Peyer's patch (tissue), 4 donors: ENCODE data around the gene ITCH. TPM values are rescaled to one million over a fixed set of nuclear protein-coding genes. Genes with fewer than 3 reads are reported as not detected.
A peak's percentile ranks its signal among the peaks of the same experiment; 100 is the strongest.

Experiments used
- DNase-seq, 3 donors: peaks; one replicate each; pipeline ENCODE4 v3.0.0-alpha.2; 2017 to 2019
- H3K27ac ChIP-seq, 4 donors: fragments of 200-600 bp; sonication (generic); one replicate each; pipeline ENCODE4 v1.5.1; 2016 to 2019
- H3K27me3 ChIP-seq, 2 donors: fragments of 200-600 bp; sonication (generic); one replicate each; pipeline ENCODE4 v1.5.1; 2019
- H3K36me3 ChIP-seq, 3 donors: fragments of 200-600 bp; sonication (generic); one replicate each; pipeline ENCODE4 v1.5.1; 2016 to 2019
- H3K4me1 ChIP-seq, 4 donors: fragments of 200-600 bp; sonication (generic); one replicate each; pipeline ENCODE4 v1.5.1; 2016 to 2019
- H3K4me3 ChIP-seq, 4 donors: fragments of 200-600 bp; sonication (generic); 1 replicate in 3 of 4; 2 replicates in 1 of 4; pipeline ENCODE4 v1.5.1; 2016 to 2019; ENCODE audit warnings: mild to moderate bottlenecking in 1 of 4
- H3K9me3 ChIP-seq, 4 donors: fragments of 200-600 bp; sonication (generic); one replicate each; pipeline ENCODE4 v1.5.1; 2016 to 2019; ENCODE audit warnings: mild to moderate bottlenecking in 1 of 4
- CTCF ChIP-seq, 6 experiments: fragments of 450-650 bp in 4 of 6; fragments of 200-600 bp in 2 of 6; sonication (generic) in 1 of 6; IDR thresholded peaks; one replicate each; pipeline ENCODE4 v1.5.1; 2017 to 2019; ENCODE audit warnings: antibody characterized with exemption in 6 of 6, mild to moderate bottlenecking in 3 of 6, moderate library complexity in 1 of 6
- POLR2A ChIP-seq, 2 donors: fragments of 450-650 bp; IDR thresholded peaks; one replicate each; pipeline ENCODE4 v1.5.1; 2017; ENCODE audit warnings: antibody characterized with exemption in 2 of 2, mild to moderate bottlenecking in 2 of 2, moderate library complexity in 2 of 2
- total RNA-seq, 4 donors: library from RNA; depleted of rRNA; stranded (reverse); fragments of >200 nt; gene quantifications; one replicate each; pipeline ENCODE4 v1.1.0, GENCODE V29; 2016

ITCH gene
- total RNA-seq, 4 donors from 2014 or later: 43.6 to 69.3 (median 59.8) TPM

DNA sequence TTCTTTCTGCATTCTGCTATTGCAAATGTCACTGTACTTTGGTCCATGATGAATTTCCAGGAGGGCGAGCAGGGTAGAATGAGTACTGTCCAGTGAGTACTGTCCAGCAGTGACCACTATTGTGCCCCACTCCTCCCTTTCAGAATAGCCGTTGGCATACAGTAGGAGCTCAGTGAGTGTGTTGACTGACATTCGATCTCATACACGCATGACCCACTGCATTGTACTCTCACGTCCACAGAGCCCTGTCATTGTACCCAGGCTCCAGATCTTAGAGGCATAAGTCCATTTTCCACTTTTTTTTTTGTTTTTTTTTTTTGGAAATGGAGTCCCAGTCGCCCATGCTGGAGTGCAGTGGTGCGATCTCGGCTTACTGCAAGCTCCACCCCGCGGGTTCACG is 161.4 kb downstream of the ITCH start:
- H3K36me3 ChIP-seq: peaks cover 0 to 38% (median 3%) of the 10 kb centered on the region in 3 donors
- H3K27ac ChIP-seq: peak overlapping the region in 1 of 4 donors; percentile 91
- H3K9me3 ChIP-seq: no peaks in the 10 kb centered on the region
- peaks cover 0 to 55% (median 1%) of the 10 kb centered on the region in 4 donors for H3K4me1 ChIP-seq
- DNase-seq: no peak
- TF ChIP-seq POLR2A (IDR thresholded peaks at IDR 0.05) (no peak), CTCF (IDR thresholded peaks at IDR 0.05) (no peak)
- H3K4me3 ChIP-seq: no peak overlapping the region
- no peaks in the 10 kb centered on the region for H3K27me3 ChIP-seq

GRCh38 chr20:34525342-34525708 is 162.3 kb downstream of the ITCH start:
- Histone ChIP-seq H3K36me3 (peaks cover 0 to 38% (median 3%) of the 10 kb centered on the region in 3 donors), H3K4me1 (peaks cover 0 to 55% (median 1%) of the 10 kb centered on the region in 4 donors), H3K27me3 (no peaks in the 10 kb centered on the region), H3K9me3 (no peaks in the 10 kb centered on the region), H3K27ac (peak overlapping the region; percentile 27 to 91 (median 66)), H3K4me3 (no peak overlapping the region)
- DNase-seq: no peak
- TF ChIP-seq CTCF (IDR thresholded peaks at IDR 0.05) (no peak), POLR2A (IDR thresholded peaks at IDR 0.05) (no peak)

DNA sequence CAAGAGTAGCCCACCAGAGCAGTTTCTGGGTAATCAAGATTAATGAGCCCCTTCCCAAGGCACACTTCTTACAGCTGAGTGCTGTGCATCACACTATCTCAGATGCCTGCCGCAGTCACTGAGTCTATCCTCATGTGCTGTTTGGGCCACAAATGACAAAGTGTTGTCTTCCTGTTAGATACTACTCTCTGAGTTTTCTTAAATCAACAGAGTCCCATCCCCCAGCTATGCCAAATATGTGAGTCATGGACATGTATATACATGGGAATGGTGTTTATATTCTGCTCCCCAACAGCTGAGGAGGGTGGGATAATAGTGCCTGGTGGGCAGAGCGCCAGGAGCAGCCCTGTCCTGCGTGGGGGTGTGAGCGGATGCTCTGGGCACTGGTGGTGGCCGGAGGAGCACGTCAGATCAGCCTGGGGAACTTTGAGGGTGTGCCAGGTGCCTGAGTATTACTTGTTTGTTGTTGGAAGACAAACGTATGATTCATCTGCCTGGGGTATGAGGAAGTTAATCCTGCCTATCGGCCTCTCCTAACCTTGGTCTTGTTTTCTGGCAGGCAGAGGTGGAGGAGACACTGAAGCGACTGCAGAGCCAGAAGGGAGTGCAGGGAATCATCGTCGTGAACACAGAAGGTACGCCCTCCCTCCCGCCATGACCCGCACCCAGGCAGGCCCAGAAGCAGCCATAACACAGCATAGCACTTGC is 162.8 kb downstream of the ITCH start:
- H3K9me3 ChIP-seq: no peaks in the 10 kb centered on the region
- peaks cover 0 to 41% (median 3%) of the 10 kb centered on the region in 3 donors for H3K36me3 ChIP-seq
- H3K27me3 ChIP-seq: no peaks in the 10 kb centered on the region
- peak overlapping the region; percentile 27 to 91 (median 66) for H3K27ac ChIP-seq
- H3K4me3 ChIP-seq: peak overlapping the region in 1 of 4 donors; percentile 20
- peak; percentile 12 to 88 (median 86) for DNase-seq
- TF ChIP-seq CTCF (IDR thresholded peaks at IDR 0.05) (no peak), POLR2A (IDR thresholded peaks at IDR 0.05) (peak; percentile 38 to 80)
- peaks cover 0 to 55% (median 1%) of the 10 kb centered on the region in 4 donors for H3K4me1 ChIP-seq

DNA sequence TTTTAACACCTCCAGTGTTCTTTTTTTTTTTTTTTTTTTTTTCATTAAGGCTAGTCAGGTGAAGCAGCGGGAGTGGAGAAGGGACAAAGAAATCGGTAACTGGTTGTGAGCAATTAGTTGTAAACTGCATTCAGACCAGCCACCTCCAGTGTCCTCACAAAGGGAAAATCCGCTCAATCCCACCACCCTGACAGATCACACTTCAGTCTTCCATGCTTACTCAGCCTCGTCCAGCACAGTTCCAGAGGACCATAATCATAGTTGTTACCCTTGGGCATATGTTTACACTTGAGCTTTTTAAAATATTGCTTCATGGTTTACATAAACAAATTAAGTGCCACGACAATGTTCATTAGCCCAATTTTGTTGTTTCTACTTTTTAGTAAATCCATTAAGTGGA is 163.4 kb downstream of the ITCH start:
- H3K36me3 ChIP-seq: peaks cover 0 to 47% (median 3%) of the 10 kb centered on the region in 3 donors
- H3K4me1 ChIP-seq: peaks cover 0 to 54% (median 1%) of the 10 kb centered on the region in 4 donors
- peak in 1 of 3 donors; percentile 46 for DNase-seq
- no peaks in the 10 kb centered on the region for H3K9me3 ChIP-seq
- no peak for TF ChIP-seq POLR2A (IDR thresholded peaks at IDR 0.05)
- TF ChIP-seq CTCF (IDR thresholded peaks at IDR 0.05): no peak
- H3K4me3 ChIP-seq: peak overlapping the region in 1 of 4 donors; percentile 20
- no peaks in the 10 kb centered on the region for H3K27me3 ChIP-seq
- peak overlapping the region; percentile 27 to 91 (median 66) for H3K27ac ChIP-seq

DNA sequence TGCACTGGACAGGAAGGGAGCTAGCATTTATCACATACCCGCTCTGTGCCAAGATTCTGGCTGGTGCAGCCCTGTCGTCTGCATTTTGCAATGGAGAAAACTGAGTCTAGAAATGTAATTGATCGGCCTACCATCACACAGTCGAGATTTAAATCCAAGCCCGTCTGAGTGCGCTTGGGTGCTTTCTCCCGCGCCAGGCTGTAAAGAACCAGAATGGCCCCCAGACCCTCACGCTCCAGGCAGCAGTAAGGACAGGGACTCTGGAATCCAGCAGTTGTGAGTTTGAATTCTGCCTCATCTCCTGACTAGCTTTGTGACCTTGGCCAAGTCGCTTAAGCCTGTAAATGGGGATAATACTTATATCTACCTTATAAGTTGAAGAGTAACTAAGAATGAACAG is 163.9 kb downstream of the ITCH start:
- H3K9me3 ChIP-seq: no peaks in the 10 kb centered on the region
- peaks cover 0 to 49% (median 1%) of the 10 kb centered on the region in 4 donors for H3K4me1 ChIP-seq
- peak overlapping the region in 1 of 4 donors; percentile 20 for H3K4me3 ChIP-seq
- peak overlapping the region in 3 of 4 donors; percentile 52 to 91 (median 79) for H3K27ac ChIP-seq
- H3K36me3 ChIP-seq: peaks cover 0 to 52% (median 3%) of the 10 kb centered on the region in 3 donors
- no peaks in the 10 kb centered on the region for H3K27me3 ChIP-seq
- DNase-seq: peak in 1 of 3 donors; percentile 34
- TF ChIP-seq CTCF (IDR thresholded peaks at IDR 0.05) (no peak), POLR2A (IDR thresholded peaks at IDR 0.05) (no peak)
